Measurements from ENCODE around the gene OR6K6.

Gene OR6K6

GRCh38 chr1:158803678-158804077 lies 49.2 kb downstream of the OR6K6 start:
- DNase-seq = no peak
